Neutrophil (primary cell): Measurements from ENCODE around the gene VEGFC.

Experiments
- H3K27ac ChIP-seq: fragments of 200-600 bp; sonication (generic); 2 replicates; pipeline ENCODE4 v1.5.1; 2016; ENCODE audit warnings: mild to moderate bottlenecking, moderate library complexity
- H3K27me3 ChIP-seq: fragments of 200-600 bp; sonication (generic); 2 replicates; pipeline ENCODE4 v1.6.0; 2016; ENCODE audit warnings: mild to moderate bottlenecking
- H3K36me3 ChIP-seq: fragments of 200-600 bp; sonication (generic); 2 replicates; pipeline ENCODE4 v1.5.1; 2017
- H3K4me1 ChIP-seq, 2 experiments: fragments of 200-600 bp in 1 of 2; sonication (generic) in 1 of 2; 1 replicate in 1 of 2; 2 replicates in 1 of 2; pipeline versions ENCODE4 v1.5.1 to v1.6.1; 2013 to 2016; ENCODE audit warnings: low read depth in 1 of 2, low read length in 1 of 2, mild to moderate bottlenecking in 1 of 2, moderate library complexity in 1 of 2; ENCODE audit not compliant: control insufficient read depth in 1 of 2, insufficient read depth in 1 of 2
- H3K4me3 ChIP-seq, 2 experiments: fragments of 200-600 bp in 1 of 2; sonication (generic) in 1 of 2; 1 replicate in 1 of 2; 2 replicates in 1 of 2; pipeline ENCODE4 v1.5.1; 2013 to 2016; ENCODE audit warnings: low read depth in 1 of 2, low read length in 1 of 2, mild to moderate bottlenecking in 1 of 2, moderate library complexity in 1 of 2
- H3K9me3 ChIP-seq: fragments of 200-600 bp; sonication (generic); 2 replicates; pipeline ENCODE4 v1.5.1; 2016
- CTCF ChIP-seq: fragments of 200-600 bp; sonication (generic); IDR thresholded peaks from 2 replicates; pipeline ENCODE4 v1.5.1; 2016; ENCODE audit warnings: antibody characterized with exemption

VEGFC gene

GRCh38 chr4:176790398-176790797 is 2.3 kb downstream of the VEGFC start:
- Histone ChIP-seq H3K4me1 (peaks cover 0 to 6% of the 10 kb centered on the region in 2 experiments), H3K9me3 (no peaks in the 10 kb centered on the region), H3K36me3 (no peaks in the 10 kb centered on the region), H3K27me3 (peaks cover 74% of the 10 kb centered on the region), H3K27ac (no peak overlapping the region), H3K4me3 (no peak overlapping the region)
- TF ChIP-seq CTCF, result no peak

GRCh38 chr4:176789955-176790354 is 2.8 kb downstream of the VEGFC start:
- no peak for TF ChIP-seq CTCF
- Histone ChIP-seq H3K4me3 (no peak overlapping the region), H3K27me3 (peaks cover 70% of the 10 kb centered on the region), H3K4me1 (peaks cover 0 to 6% of the 10 kb centered on the region in 2 experiments), H3K36me3 (no peaks in the 10 kb centered on the region), H3K27ac (no peak overlapping the region), H3K9me3 (no peaks in the 10 kb centered on the region)

GRCh38 chr4:176788971-176789370 is 3.8 kb downstream of the VEGFC start:
- H3K4me3 ChIP-seq, result no peak overlapping the region
- H3K4me1 ChIP-seq, result peaks cover 0 to 6% of the 10 kb centered on the region in 2 experiments
- peaks cover 60% of the 10 kb centered on the region for H3K27me3 ChIP-seq
- H3K27ac ChIP-seq, result no peak overlapping the region
- TF ChIP-seq CTCF, result no peak
- no peaks in the 10 kb centered on the region for H3K36me3 ChIP-seq
- H3K9me3 ChIP-seq, result no peaks in the 10 kb centered on the region

- TF ChIP-seq CTCF, result no peak
- Histone ChIP-seq H3K27me3 (peaks cover 53% of the 10 kb centered on the region), H3K36me3 (no peaks in the 10 kb centered on the region), H3K4me3 (no peak overlapping the region), H3K9me3 (no peaks in the 10 kb centered on the region), H3K27ac (no peak overlapping the region), H3K4me1 (peaks cover 0 to 6% of the 10 kb centered on the region in 2 experiments)
Observed at GRCh38 chr4:176788248-176788647, 4.5 kb downstream of the VEGFC start.

GRCh38 chr4:176784816-176785215 is 7.9 kb downstream of the VEGFC start:
- H3K36me3 ChIP-seq, result no peaks in the 10 kb centered on the region
- no peaks in the 10 kb centered on the region for H3K9me3 ChIP-seq
- H3K4me1 ChIP-seq, result no peaks in the 10 kb centered on the region
- TF ChIP-seq CTCF, result no peak
- peaks cover 19% of the 10 kb centered on the region for H3K27me3 ChIP-seq
- H3K4me3 ChIP-seq, result no peak overlapping the region
- H3K27ac ChIP-seq, result no peak overlapping the region

- H3K4me3 ChIP-seq, result no peak overlapping the region
- peaks cover 2% of the 10 kb centered on the region for H3K27me3 ChIP-seq
- no peak for TF ChIP-seq CTCF
- no peaks in the 10 kb centered on the region for H3K9me3 ChIP-seq
- no peaks in the 10 kb centered on the region for H3K36me3 ChIP-seq
- H3K4me1 ChIP-seq, result no peaks in the 10 kb centered on the region
- no peak overlapping the region for H3K27ac ChIP-seq
Observed at GRCh38 chr4:176782794-176783193, 9.9 kb downstream of the VEGFC start.
